GM12878 (cell line): ENCODE measurements around the gene SPIB. TPM values are rescaled to one million over a fixed set of nuclear protein-coding genes. Genes with fewer than 3 reads are reported as not detected.

ENCODE experiments used
- ASH2L ChIP-seq: fragments of 300-600, 200-600 bp; sonication (generic); IDR thresholded peaks from 2 replicates; pipeline ENCODE4 v1.6.1; 2017; ENCODE audit warnings: low read depth, mild to moderate bottlenecking, borderline replicate concordance
- BCL11A ChIP-seq: IDR thresholded peaks from 2 replicates; pipeline ENCODE4 v1.6.1; 2011; ENCODE audit warnings: low read depth, low read length
- CHD1 ChIP-seq: IDR thresholded peaks from 2 replicates; pipeline ENCODE4 v1.6.1; 2012; ENCODE audit warnings: low read depth, low read length, improper control_type of control experiment
- EGR1 ChIP-seq, 2 experiments: IDR thresholded peaks; 1 replicate in 1 of 2; 2 replicates in 1 of 2; pipeline ENCODE4 v1.6.1; 2011 to 2012; ENCODE audit warnings: low read depth in 2 of 2, low read length in 2 of 2, borderline replicate concordance in 1 of 2, mild to moderate bottlenecking in 1 of 2, moderate library complexity in 1 of 2
- FOXM1 ChIP-seq: IDR thresholded peaks from 2 replicates; pipeline ENCODE4 v1.6.1; 2012; ENCODE audit warnings: low read depth, mild to moderate bottlenecking, inconsistent platforms, low read length, moderate library complexity
- GATAD2B ChIP-seq: fragments of 450-650 bp; conservative IDR thresholded peaks from 2 replicates; pipeline ENCODE4 v1.6.1; 2017; ENCODE audit warnings: low read depth, mild to moderate bottlenecking, moderate library complexity
- HDAC2 ChIP-seq: fragments of 200-600 bp; sonication (generic); IDR thresholded peaks from 2 replicates; pipeline ENCODE4 v1.6.1; 2017
- HDGF ChIP-seq: fragments of 450-650 bp; IDR thresholded peaks from 2 replicates; pipeline ENCODE4 v1.6.1; 2016; ENCODE audit warnings: antibody characterized with exemption
- IKZF1 ChIP-seq: fragments of 450-650 bp; conservative IDR thresholded peaks from 2 replicates; pipeline ENCODE4 v1.6.1; 2017; ENCODE audit warnings: antibody characterized with exemption, mild to moderate bottlenecking
- KAT2A ChIP-seq: conservative IDR thresholded peaks from 2 replicates; pipeline ENCODE4 v1.6.1; 2011; ENCODE audit warnings: low read depth, low read length; ENCODE audit not compliant: control insufficient read depth
- NKRF ChIP-seq: fragments of 450-650 bp; conservative IDR thresholded peaks from 2 replicates; pipeline ENCODE4 v1.6.1; 2017; ENCODE audit warnings: mild to moderate bottlenecking, moderate library complexity
- NR2C1 ChIP-seq: fragments of 450-650 bp; IDR thresholded peaks from 2 replicates; pipeline ENCODE4 v1.6.1; 2017; ENCODE audit warnings: antibody characterized with exemption, mild to moderate bottlenecking, moderate library complexity
- POLR2A ChIP-seq: IDR thresholded peaks from 2 replicates; pipeline ENCODE4 v1.6.1; 2011; ENCODE audit warnings: low read depth, mild to moderate bottlenecking, low read length
- POLR2AphosphoS2 ChIP-seq: IDR thresholded peaks from 2 replicates; pipeline ENCODE4 v1.6.1; 2011; ENCODE audit warnings: low read depth, mild to moderate bottlenecking, low read length, improper control_type of control experiment, moderate library complexity
- RFX5 ChIP-seq: IDR thresholded peaks from 2 replicates; pipeline ENCODE4 v1.6.1; 2011; ENCODE audit warnings: low read depth, low read length, improper control_type of control experiment
- SKIL ChIP-seq: fragments of 450-650 bp; IDR thresholded peaks from 2 replicates; pipeline ENCODE4 v1.6.1; 2017; ENCODE audit warnings: mild to moderate bottlenecking, low read depth, inconsistent platforms; ENCODE audit not compliant: poor library complexity, severe bottlenecking
- SREBF1 ChIP-seq: IDR thresholded peaks from 2 replicates; pipeline ENCODE4 v1.6.1; 2012; ENCODE audit warnings: mild to moderate bottlenecking, low read length
- SRF ChIP-seq, 2 experiments: IDR thresholded peaks; 2 replicates each; pipeline ENCODE4 v1.6.1; 2011; ENCODE audit warnings: low read depth in 2 of 2, low read length in 2 of 2, mild to moderate bottlenecking in 1 of 2, moderate library complexity in 1 of 2
- STAT3 ChIP-seq: IDR thresholded peaks from 2 replicates; pipeline ENCODE4 v1.6.1; 2011; ENCODE audit warnings: low read depth, low read length, improper control_type of control experiment
- SUZ12 ChIP-seq: fragments of 200-600 bp; sonication (generic); IDR thresholded peaks from one replicate; pipeline ENCODE4 v1.6.1; 2018; ENCODE audit warnings: antibody characterized with exemption, mild to moderate bottlenecking; ENCODE audit not compliant: unreplicated experiment
- ZNF24 ChIP-seq: fragments of 450-650 bp; IDR thresholded peaks from 2 replicates; pipeline ENCODE4 v1.6.1; 2017; ENCODE audit warnings: antibody characterized with exemption, mild to moderate bottlenecking
- polyA plus RNA-seq, 11 experiments: library from polyadenylated mRNA; depleted of rRNA in 4 of 11; unstranded in 6 of 11; stranded (reverse) in 5 of 11; fragments of >200 nt; fragmentation: Nextera tagmentation in 4 of 11; fragmentation: Illumina TruSeq in 1 of 11; extraction: Ambion mirVana in 4 of 11; extraction: Trizol in 1 of 11; gene quantifications; 1 replicate in 1 of 11; 2 replicates in 10 of 11; pipeline versions ENCODE4 v1.2.1 to v1.2.3, GENCODE V29; 2011 to 2016; ENCODE audit warnings: inconsistent platforms in 2 of 11, missing spikeins in 2 of 11, low read depth in 1 of 11
- total RNA-seq, 4 experiments: library from RNA; depleted of rRNA in 3 of 4; stranded (reverse); fragments of >200 nt in 3 of 4; fragmentation: Illumina TruSeq in 1 of 4; extraction: Trizol in 1 of 4; gene quantifications; 2 replicates each; pipeline versions ENCODE4 v1.2.1 to v1.2.3, GENCODE V29; 2013 to 2021
- TF ChIP-seq, protein P1 (sequence below): IDR thresholded peaks from 2 replicates; pipeline ENCODE4 v1.6.1; 2012; ENCODE audit warnings: low read length, inconsistent platforms
- TF ChIP-seq, protein P2 (sequence below): fragments of 450-650 bp; IDR thresholded peaks from 2 replicates; pipeline ENCODE4 v1.6.1; 2017; ENCODE audit warnings: low read depth, mild to moderate bottlenecking, moderate library complexity

SPIB gene
- total and polyA plus RNA-seq, 10 of the 15 experiments (the other 5 are each of a cell fraction or from before 2014, with no cell fraction given): 3.5 to 123 (median 56.0) TPM

DNA sequence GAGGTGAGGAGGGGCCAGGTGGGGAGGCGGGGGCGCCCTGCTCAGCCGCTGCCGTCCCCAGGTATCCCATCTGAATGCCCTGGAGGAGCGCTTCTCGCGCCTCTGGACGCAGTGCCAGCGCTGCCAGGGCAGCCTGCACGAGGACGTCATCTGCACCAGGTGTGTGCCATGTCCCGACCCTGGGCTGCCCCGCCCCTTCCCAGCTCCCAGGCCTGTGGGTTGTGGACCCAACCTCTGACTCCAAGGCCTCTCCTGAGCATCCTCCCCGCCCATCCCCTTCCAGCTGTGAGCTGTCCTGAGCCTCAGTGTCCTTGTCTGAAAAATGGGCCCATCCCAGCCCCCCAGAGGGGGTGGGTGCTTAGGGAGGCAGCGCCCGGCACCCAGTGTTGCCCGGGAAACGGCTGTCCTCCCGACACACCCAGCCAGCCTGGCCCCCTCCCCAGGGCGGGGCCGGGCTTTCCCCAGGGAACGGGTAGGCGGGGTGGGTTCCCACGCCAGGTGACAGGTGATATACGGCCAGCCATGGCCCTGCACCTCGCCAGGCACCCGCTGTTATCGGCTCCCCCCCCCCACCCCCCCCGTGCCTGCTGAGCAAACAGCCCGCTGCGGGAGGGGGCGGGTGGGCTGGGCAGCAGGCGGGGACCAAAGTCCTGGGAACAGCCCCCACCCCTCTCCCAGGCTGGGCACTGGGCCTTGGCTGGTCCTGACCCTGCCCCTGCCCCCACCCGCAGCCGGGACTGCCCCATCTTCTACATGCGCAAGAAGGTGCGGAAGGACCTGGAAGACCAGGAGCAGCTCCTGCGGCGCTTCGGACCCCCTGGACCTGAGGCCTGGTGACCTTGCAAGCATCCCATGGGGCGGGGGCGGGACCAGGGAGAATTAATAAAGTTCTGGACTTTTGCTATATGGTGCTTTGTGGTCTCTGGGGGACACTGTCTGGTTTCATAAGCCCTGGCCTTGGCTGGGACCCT lies 1.3 kb upstream of the SPIB start (continued):
- TF ChIP-seq EGR1 (IDR thresholded peaks at IDR 0.05; ENCODE audit: borderline replicate concordance in 1 of 2, low read depth in 2 of 2, low read length in 2 of 2): no peak
- TF ChIP-seq SREBF1: no peak
- no peak for TF ChIP-seq POLR2AphosphoS2
- 0 out of 2 replicates have a peak, but pooled peaks have one; percentile 32 for TF ChIP-seq POLR2A
- TF ChIP-seq FOXM1: no peak
- TF ChIP-seq ZNF24: no peak
- TF ChIP-seq NR2C1: no peak
- no peak for TF ChIP-seq CHD1
- peak; percentile 50 for TF ChIP-seq GATAD2B
- TF ChIP-seq, protein P1, sequence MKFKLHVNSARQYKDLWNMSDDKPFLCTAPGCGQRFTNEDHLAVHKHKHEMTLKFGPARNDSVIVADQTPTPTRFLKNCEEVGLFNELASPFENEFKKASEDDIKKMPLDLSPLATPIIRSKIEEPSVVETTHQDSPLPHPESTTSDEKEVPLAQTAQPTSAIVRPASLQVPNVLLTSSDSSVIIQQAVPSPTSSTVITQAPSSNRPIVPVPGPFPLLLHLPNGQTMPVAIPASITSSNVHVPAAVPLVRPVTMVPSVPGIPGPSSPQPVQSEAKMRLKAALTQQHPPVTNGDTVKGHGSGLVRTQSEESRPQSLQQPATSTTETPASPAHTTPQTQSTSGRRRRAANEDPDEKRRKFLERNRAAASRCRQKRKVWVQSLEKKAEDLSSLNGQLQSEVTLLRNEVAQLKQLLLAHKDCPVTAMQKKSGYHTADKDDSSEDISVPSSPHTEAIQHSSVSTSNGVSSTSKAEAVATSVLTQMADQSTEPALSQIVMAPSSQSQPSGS: no peak
- TF ChIP-seq RFX5: no peak
- TF ChIP-seq SUZ12: no peak
- no peak for TF ChIP-seq SKIL
- TF ChIP-seq KAT2A: no peak
- TF ChIP-seq IKZF1: no peak; the same call in 1 of the 2 replicates
- TF ChIP-seq, protein P2, sequence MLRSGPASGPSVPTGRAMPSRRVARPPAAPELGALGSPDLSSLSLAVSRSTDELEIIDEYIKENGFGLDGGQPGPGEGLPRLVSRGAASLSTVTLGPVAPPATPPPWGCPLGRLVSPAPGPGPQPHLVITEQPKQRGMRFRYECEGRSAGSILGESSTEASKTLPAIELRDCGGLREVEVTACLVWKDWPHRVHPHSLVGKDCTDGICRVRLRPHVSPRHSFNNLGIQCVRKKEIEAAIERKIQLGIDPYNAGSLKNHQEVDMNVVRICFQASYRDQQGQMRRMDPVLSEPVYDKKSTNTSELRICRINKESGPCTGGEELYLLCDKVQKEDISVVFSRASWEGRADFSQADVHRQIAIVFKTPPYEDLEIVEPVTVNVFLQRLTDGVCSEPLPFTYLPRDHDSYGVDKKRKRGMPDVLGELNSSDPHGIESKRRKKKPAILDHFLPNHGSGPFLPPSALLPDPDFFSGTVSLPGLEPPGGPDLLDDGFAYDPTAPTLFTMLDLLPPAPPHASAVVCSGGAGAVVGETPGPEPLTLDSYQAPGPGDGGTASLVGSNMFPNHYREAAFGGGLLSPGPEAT: 0 out of 2 replicates have a peak, but pooled peaks have one; percentile 12
- no peak for TF ChIP-seq SRF (IDR thresholded peaks at IDR 0.05; ENCODE audit: low read depth in 2 of 2, low read length in 2 of 2)
- TF ChIP-seq NKRF: 0 out of 2 replicates have a peak, but pooled peaks have one; percentile 8
- no peak for TF ChIP-seq STAT3
- TF ChIP-seq HDGF: 0 out of 2 replicates have a peak, but pooled peaks have one; percentile 75
- TF ChIP-seq HDAC2: no peak
- TF ChIP-seq ASH2L: no peak
- TF ChIP-seq BCL11A: no peak
